ENCODE results near the gene OGFOD3.

- TF ChIP-seq, protein P1, sequence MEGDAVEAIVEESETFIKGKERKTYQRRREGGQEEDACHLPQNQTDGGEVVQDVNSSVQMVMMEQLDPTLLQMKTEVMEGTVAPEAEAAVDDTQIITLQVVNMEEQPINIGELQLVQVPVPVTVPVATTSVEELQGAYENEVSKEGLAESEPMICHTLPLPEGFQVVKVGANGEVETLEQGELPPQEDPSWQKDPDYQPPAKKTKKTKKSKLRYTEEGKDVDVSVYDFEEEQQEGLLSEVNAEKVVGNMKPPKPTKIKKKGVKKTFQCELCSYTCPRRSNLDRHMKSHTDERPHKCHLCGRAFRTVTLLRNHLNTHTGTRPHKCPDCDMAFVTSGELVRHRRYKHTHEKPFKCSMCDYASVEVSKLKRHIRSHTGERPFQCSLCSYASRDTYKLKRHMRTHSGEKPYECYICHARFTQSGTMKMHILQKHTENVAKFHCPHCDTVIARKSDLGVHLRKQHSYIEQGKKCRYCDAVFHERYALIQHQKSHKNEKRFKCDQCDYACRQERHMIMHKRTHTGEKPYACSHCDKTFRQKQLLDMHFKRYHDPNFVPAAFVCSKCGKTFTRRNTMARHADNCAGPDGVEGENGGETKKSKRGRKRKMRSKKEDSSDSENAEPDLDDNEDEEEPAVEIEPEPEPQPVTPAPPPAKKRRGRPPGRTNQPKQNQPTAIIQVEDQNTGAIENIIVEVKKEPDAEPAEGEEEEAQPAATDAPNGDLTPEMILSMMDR (IDR thresholded peaks at IDR 0.05; ENCODE audit: extremely low read depth in 1 of 2, insufficient read depth in 1 of 2, low read depth in 1 of 2, low read length in 2 of 2): no peak
- TF ChIP-seq POLR2A (IDR thresholded peaks at IDR 0.05; ENCODE audit: low read depth, low read length) (no peak), MYC (IDR thresholded peaks at IDR 0.05; ENCODE audit: low read depth, low read length) (no peak), POLR2AphosphoS5 (IDR thresholded peaks at IDR 0.05; ENCODE audit: insufficient read depth, low read depth, low read length) (no peak), JUN (IDR thresholded peaks at IDR 0.05; ENCODE audit: borderline replicate concordance, insufficient read depth, insufficient read length, low read depth) (no peak)
Observed at GRCh38 chr17:82445542-82445941, 27.2 kb upstream of the OGFOD3 start.

Data from endothelial cell of umbilical vein (primary cell).